DMS153 treated with DMSO at 0.1 percent for 48 hours (cell line): Measurements from ENCODE around the gene CASKIN1.

ENCODE experiments used
- DNase-seq: peaks from one replicate; lab custom pipeline; 2025; ENCODE audit not compliant: unreplicated experiment; lab: John Stamatoyannopoulos, UW

The CASKIN1 gene

DNA sequence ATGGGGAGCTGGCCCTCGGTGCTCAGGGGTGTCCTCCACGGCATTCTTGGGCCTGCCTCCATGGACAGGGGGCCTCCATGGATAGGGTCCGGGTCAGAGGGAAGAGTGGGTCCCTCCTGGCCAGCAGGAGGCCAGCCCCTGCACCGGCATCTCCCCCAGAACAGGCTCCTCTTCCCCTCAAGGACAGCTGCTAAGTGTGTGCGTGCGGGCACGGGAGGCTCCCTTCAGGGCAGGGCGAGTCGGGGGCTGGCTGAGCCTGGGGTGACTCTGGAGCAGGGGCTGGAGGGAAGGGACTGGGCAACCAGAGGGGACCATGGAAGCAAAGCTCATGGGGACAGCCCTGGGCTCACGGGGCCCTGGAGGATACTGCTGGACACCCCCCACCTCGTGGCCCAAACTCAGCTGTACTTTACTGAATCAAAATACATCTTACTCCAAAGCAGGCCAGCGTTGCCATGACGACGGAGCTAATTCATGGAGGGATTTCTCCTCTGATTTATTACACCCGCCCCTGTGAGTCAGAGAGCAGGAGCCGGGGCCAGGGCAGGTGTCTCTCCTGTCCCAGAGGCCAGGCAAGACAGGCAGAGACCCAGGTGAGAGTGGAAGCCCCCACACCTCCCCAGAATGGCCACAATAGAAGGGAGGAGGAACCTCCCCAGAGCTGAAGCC, 2.1 kb downstream of the CASKIN1 start:
- DNase-seq: no peak

DNA sequence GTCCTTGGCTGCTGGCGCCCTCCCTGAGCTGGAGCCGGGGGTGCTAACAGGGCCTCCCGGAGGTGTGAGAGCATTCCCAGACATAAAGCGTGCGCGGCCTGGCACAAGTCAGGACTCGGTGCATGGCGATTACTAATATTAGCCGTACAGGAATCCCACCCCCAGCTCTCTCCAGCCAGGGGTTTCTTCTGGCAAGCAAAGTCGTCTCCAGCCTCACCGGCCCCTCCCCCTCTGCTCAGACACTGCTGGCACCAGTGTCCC, 5.0 kb downstream of the CASKIN1 start:
- no peak for DNase-seq

DNA sequence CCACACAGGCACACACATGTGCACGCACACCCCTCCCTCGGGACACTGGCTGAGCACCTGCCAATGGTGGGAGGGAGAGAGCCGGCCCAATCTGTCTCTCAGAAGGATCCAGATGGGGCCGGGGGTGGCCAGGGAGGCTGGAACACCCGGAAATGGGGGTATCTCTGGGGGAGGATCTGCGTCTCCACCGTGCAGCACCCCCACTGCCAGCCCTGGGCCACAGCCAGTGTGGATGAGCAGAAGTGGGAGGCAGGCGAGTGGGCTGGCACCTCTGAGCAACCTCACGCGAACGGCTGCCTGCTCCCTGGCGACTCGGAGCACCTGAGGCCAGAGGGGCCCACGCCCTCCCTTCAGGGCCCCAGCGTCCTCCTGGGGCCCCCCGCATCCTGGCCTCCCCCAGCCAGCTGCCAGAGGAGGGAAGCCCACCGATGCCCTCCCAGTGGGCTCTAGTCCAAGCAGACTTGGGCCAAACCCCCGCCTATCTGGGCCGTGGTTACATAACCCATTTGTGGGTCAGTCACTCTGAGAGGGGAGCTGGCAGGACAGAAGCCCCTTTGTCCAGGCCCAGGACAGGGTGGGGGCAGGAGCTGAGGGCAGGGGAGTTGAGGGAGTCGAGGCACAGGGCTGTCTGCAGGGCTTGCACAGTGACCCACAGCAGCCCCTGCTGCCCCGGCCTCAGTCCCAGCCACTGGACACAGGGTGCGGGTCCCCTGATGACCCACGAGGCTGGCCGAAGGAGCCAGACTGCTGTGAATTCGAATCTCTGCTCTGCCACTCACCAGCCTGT, 5.6 kb downstream of the CASKIN1 start:
- no peak for DNase-seq

DNA sequence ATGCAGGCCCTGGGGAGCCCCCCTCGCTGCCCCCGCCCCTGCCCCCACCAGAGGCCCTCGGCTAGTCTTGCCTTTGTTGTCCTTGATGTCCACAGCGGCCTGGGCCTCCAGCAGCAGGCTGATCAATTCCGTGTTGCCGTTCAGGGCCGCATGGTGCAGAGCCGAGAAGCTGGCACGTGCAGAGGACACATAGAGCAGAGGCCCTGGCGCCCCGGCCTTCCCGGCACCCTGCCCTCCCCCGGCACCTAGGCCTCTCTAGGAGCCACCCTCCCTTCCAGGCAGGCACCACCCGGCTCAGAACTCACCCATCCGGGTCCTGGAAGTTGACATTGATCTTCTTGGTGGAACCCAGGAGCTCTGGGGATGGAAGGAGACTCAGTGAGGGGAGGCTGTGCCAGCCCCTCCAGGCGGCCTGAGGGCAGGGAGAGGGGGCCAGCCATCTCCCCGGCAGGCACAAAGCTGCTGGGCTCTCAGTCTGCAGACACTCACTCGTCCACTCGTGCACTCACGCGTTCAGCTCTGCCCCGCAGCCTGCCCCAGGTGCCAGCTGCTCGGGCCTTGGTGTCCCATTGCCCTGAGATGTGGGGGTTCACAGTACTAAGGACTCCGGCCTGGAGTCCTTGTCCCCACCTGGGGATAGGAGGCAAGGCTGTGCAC, 6.3 kb downstream of the CASKIN1 start:
- DNase-seq: no peak

DNA sequence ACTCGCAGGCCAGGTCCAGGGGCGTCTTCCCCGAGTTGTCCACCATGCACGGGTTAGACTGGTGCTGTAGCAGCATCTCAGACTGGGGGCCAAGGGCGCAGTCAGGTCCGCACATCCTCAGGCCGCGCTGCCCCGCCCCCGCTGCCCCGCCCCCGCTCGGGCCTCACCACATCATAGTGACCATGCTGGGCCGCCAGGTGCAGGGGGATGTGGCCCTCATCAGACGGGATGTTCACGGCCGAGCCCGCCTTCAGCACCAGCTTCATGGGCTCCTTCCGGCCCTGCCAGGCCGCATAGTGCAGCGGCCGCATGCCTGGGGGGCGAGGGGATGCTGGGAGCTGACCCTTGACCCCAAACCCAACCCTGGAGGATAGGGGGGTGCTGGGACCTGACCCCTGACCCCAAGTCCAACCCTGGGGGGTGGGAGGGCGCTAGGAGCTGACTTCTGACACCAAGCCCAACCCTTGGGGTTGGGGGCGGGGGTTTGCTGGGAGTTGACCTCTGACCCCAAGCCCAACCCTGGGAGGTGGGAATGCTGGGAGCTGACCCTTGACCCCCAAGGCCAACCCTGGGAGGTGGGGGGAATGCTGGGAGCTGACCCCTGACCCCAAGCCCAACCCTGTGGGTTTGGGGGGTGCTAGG, 7.0 kb downstream of the CASKIN1 start:
- DNase-seq: no peak

DNA sequence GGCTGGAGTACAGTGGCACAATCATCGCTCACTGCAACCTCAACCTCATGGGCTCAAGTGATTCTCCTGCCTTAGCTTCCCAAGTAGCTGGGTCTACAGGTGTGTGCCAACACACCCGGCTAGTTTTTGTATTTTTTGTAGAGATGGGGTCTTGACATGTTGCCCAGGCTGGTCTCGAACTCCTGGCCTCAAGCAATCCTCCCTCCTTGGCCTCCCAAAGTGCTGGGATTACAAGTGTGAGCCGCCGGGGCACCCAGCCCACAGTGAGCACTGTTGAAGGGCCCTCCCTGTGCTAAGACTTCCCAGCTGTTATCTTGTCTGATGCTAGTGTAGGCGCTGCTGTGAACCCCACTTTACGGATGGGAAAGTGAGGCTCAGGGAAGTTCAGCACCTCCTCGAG, 8.0 kb downstream of the CASKIN1 start:
- no peak for DNase-seq

DNA sequence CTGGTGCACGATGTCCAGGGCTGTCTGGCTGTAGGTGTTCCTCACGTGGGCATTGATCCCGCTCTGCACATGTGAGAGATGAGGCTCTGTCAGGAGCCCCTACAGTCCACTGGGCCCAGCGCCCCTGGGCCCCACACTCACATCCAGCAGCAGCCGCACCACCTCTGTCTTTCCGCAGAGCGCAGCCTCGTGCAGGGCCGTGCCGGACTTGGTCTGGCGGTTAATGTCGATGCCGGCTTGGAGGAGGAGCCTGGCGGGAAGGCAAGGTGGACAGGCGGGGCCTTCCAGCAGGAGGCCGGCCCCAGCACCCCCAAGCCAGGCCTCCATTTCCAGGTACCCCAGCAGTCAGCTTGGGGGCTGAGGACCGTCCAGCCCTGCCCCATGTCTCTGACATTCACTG, 9.2 kb downstream of the CASKIN1 start:
- DNase-seq: no peak

DNA sequence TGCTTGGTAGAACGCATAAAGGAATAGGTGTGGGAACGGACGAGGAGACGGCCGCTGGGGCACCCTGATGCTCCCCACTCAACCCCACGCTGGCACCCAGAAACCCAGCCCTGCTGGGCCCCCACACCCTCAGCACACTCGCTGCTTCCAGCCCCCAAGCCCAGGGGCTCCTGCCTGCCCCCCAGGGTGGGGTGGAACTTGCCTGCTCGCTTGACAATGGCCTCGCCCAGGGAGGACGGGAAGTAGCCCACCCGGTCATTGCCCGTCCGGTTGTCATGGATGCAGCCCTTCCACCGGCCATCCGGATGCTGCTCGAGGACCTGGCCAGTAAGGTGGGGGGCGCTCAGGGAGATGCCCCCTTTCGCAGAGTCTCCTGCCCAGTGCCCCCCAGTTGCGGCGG, 9.9 kb downstream of the CASKIN1 start:
- DNase-seq: no peak

DNA sequence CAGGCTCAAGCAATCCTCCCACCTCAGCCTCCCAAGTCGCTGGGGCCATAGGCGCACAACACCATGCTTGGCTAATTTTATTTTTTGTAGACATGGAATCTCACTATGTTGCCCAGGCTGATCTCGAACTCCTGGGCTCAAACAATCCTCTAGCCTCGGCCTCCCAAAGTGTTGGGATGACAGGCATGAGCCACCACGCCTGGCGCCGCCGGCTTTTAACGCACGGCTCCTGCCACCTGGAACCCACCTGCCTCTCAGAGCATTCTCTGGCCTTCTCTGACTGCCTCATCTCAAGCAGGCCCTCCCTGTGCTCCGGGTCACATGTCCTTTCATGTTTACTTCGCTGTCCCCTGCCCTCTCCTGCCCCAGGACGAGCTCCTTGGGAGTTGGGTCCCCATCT, 10.3 kb downstream of the CASKIN1 start:
- no peak for DNase-seq

DNA sequence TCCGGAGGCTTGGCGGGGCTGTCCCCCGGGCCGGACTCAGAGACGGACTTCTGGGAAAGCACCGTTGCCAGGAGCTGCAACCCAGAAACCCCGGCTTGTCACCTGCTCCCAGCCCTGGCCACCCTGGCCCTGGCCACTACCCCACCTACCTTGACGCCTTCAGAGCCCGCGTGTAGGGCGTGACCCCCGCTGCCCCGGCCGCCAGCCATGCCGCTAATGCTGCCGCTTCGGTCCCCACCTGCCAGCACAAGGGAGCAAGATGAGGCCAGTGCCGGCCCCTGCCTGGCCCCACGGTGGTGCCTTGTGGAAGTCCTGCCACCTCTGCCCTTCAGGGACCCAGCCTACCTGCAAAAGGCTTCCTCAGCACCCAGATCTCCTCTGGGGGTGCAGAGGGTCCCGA, 11.4 kb downstream of the CASKIN1 start:
- no peak for DNase-seq

DNA sequence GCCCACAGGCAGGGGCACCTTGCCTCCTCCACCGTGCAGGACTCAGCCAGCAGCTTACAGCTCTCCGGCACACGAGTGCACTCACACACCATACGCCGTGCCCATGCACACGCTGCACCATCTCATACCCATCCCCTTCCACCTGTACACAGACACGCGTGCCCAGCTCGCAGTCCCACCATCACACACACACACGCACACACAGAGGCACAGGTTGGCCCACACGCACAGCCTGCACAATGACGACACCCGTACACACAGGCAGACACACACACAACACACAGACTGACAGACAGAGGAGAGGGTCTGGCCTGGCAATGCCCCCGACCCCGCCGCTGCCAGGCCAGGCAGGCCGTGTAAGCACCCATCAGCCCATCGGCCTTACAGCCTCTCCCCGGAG, 12.1 kb downstream of the CASKIN1 start:
- no peak for DNase-seq

DNA sequence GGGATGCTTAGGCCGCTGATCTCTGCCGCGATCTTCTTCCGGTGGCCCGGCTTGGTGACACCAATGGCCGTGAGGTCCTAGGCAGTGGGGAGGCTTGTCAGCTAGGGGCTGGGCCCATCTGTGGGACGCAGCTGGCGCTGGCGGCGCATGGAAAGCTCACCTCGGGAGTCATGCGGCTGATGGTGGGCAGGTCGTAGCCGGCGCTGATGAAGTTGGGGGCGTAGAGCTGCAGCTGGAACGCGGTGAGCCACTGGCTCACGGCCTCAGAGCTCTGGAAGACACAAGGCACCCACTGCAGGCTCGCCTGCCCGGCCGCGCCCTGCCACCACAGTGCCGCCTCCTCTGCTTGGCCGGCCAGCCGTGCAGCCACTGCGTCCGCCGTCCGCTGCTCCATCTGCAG, 12.7 kb downstream of the CASKIN1 start:
- DNase-seq: no peak

DNA sequence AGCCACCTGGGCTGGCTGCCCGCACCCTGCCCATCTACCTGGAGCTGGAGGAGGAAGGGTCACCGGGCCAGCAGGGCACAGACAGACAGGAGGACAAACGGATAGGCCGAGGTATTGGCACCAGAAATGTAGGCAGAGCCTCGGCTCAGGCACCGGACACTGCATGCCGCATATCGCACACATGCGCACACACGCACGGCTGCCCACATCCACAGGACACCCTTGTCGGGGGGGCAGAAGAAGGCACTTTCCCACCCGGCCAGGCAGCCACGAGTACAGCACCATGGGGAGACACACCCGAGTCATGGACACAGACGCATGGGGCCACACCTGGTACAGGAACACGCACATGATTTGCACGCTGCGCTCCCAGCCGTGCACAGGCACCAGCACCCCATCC, 14.5 kb downstream of the CASKIN1 start:
- DNase-seq: no peak

DNA sequence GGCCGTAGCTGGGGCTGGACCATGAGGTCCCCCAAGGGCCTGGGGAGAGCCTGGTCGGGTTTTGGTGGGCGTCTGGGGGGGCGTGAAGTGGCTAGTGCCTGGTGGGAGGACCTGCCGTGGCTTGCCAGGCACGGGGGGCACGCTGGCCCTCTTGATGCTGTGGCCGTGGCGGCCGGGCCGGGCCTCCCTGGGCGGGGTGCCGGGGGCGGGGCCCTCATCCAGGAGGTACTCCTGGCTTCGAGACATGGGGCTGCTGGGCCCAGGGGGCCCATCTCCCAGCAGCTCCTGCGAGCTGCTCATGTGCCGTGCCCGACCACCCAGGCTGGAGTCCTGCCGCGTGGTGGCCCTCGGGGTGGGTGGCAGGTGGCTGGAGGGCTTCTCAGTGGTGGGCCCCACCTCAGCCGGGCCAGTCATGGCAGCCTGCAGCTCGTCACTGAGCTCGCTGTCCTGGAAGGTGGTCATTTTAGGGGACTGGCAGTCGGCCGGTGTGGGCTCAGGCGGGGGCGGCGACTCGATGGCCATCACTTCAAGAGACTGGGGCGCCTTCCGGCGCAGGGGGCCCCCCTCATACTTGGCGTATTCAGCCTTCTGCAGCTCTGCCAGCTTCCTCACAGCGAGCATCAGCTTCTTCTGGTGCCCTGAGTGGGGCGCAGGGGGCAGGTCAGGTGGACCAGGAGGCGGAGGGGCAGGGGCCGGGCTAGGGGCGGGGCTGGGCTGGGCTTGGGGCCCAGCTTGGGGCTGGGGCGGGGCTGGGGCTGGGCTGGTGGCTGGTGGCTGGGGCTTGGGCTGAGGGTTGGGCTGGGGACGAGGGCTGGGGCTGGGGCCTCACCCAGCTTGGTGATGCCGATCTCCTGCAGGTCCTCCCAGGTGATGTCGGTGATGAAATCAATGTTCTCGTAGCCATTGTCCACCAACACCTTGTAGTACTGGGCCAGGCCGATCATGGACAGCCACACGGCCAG, 15.2 kb downstream of the CASKIN1 start:
- DNase-seq: no peak

DNA sequence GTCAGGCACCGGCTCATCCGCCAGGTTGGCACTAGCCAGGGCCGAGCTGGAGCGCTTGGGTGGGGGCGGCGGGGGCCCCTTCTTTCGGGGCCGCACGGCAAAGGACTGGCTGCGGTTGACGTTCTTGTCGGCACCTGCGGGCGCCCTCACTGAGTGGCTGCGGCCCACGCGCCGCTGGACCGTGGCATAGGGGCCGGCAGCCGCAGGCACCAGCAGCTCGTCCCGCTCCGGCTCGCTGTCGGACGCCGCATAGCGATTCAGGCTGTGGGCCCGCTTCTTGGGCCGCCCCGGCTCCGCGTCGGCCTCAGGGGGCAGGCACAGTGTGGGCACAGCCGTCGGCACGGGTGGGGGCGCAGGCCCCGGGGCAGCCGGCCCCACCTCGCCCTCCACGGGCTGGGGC, 15.9 kb downstream of the CASKIN1 start:
- DNase-seq: no peak

DNA sequence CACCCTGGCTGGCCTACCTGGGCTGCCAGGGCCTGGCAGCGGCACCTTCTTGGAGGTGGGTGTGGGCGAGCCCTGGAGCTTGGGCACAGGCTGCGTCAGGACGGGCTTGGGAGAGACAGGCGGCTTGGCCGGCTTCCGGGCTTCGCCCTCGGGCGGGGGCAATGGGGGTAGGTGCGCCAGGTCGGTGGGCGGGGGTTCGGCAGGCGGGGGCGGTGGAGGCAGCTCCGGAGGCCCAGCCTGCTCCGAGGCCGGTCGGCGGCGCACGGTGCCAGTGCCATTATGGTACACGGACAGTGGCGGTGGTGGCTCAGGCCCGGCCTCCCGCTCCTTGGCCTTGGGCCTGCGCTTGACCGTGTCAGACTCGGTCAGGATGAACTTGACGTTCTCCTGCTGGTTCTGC, 16.8 kb downstream of the CASKIN1 start:
- no peak for DNase-seq

DNA sequence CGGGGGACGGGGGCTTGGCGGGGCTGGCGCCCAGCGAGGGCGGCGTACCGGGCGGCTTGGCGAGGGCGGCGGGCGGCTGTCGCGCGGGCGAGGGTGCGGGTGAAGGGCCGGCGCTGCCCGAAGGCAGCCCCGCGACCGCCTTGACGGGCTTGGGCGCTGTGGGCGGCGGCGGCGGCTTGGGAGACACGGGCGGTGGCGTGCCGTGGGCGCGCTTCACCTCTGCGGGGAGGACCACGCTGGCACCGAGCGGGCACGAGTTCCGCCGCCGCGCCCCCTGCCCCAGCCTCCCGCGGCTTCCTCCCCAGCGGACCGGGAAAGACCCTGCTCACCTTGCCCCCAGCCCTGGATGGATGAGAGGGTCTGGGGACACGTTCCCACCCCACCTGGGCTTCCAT, 17.3 kb downstream of the CASKIN1 start:
- no peak for DNase-seq

DNA sequence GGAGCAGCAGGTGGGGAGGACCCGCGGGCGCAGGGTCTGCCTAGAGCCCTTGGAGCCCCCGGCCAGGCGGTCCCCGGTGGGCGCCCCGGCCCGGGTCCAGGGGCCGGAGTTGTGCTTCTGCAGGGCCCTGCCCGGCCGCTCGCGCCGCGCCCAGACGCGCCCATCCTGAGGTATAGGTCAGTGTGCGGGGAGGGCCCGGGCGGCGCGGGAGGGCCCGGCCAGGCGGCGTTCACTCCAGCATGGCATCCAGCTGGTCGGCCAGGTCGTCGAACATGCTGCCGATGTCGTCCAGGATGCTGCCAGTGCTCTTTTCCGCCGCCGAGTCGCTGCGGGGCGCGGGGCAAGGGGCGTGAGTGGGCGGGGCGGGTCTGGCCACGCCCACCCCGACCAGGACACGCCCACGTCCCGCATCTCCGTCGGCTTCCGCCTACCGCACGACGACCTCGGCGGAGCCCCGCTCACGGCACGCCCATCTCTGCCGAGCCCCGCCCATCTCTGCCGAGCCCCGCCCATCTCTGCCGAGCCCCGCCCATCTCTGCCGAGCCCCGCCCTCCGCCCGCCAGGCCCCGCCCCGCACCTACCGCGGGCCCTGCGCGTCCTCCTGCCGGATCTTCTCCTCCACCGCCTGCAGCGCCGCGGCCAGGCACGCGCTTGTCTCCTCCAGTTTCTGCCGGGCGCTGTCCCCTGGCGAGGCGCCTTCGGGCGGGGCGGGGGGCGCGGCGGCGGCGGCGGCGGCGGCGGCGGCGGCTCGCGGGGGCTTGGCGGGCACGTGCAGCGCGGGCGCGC, 17.9 kb downstream of the CASKIN1 start:
- no peak for DNase-seq

DNA sequence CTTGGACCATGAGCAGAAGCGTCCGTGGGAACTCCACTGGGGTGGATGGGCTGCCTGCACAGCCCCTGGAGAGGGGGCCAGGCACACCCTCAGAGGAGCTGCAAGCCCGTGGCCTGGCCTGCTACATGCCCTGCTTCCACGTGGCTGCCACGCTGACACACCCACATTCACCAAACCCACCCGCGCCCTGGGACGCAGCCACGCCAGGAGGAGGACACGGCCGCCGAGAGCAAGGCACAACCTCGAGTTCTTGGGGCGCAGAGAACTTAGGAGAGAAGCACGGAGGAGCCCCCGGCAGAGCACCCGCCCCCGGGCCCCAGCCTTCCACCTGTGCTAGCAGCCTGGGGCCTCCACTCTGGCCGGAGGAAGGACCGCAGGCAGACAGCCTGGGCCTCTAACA, 18.8 kb downstream of the CASKIN1 start:
- no peak for DNase-seq

DNA sequence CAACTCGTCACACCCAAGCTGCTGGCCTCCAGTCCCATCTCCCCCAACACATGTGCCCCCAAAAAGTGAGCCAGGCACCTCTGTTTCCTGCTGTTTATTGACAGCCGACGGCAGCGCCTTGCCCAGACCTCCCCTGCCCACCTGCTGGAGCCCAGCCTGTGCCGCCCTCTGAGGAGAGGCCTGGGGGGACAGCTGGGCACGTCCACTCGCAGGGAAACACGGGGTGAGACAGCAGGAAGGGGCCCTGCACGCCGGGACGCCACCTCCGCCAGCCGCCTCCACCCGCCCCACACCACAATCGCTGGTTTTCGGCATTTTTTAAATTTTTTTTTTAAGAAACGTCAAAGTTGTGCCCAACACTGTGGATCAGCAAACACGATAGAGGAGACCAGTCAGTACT, 19.3 kb downstream of the CASKIN1 start:
- DNase-seq: no peak
